Sigmoid colon (tissue), 4 donors: ENCODE measurements around the gene CA6.

ENCODE experiments used
- CTCF ChIP-seq, 4 experiments: fragments of 450-650 bp in 3 of 4; fragments of 200-600 bp in 1 of 4; IDR thresholded peaks; one replicate each; pipeline ENCODE4 v1.5.1; 2016 to 2019; ENCODE audit warnings: antibody characterized with exemption in 4 of 4, mild to moderate bottlenecking in 3 of 4, moderate library complexity in 2 of 4
- EP300 ChIP-seq, 4 donors: sonication (generic); formaldehyde crosslinking; IDR thresholded peaks; one replicate each; pipeline ENCODE4 v1.6.1; 2017; ENCODE audit warnings: antibody characterized with exemption in 4 of 4
- POLR2A ChIP-seq, 2 donors: fragments of 450-650 bp; IDR thresholded peaks; one replicate each; pipeline ENCODE4 v1.6.1; 2016; ENCODE audit warnings: antibody characterized with exemption in 2 of 2, mild to moderate bottlenecking in 2 of 2, moderate library complexity in 2 of 2

- no peak for TF ChIP-seq CTCF (IDR thresholded peaks at IDR 0.05)
- TF ChIP-seq POLR2A (IDR thresholded peaks at IDR 0.05): no peak
- TF ChIP-seq EP300 (IDR thresholded peaks at IDR 0.05): no peak
These were observed 1.5 kb downstream of the CA6 start for GRCh38 chr1:8947127-8947691.
